Choroid plexus epithelial cell (primary cell): ENCODE measurements around the gene NELFA.
A peak's percentile ranks its signal among the peaks of the same experiment; 100 is the strongest.

Experiments used
- DNase-seq: peaks from one replicate; pipeline ENCODE4 v3.0.0-alpha.2; 2010; ENCODE audit warnings: low read depth
- H3K4me3 ChIP-seq: 2 replicates; pipeline ENCODE4 v1.5.1; 2011; ENCODE audit warnings: low read depth, mild to moderate bottlenecking, control low read depth, low read length, moderate library complexity
- CTCF ChIP-seq: conservative IDR thresholded peaks from 2 replicates; pipeline ENCODE4 v1.5.1; 2011; ENCODE audit warnings: low read depth, mild to moderate bottlenecking, control low read depth, inconsistent platforms, low read length, moderate library complexity

Gene NELFA

GRCh38 chr4:1950369-1950768, 58.4 kb downstream of the NELFA start:
- no peak overlapping the region for H3K4me3 ChIP-seq
- DNase-seq, result no peak
- no peak for TF ChIP-seq CTCF

- TF ChIP-seq CTCF, result peak; percentile 26
- no peak for DNase-seq
- H3K4me3 ChIP-seq, result no peak overlapping the region
Measured at GRCh38 chr4:1948892-1949436, 59.8 kb downstream of the NELFA start.

GRCh38 chr4:1948232-1948631, 60.5 kb downstream of the NELFA start:
- H3K4me3 ChIP-seq, result no peak overlapping the region
- DNase-seq, result no peak
- no peak for TF ChIP-seq CTCF

- TF ChIP-seq CTCF, result no peak
- H3K4me3 ChIP-seq, result no peak overlapping the region
- DNase-seq, result no peak
Measured at GRCh38 chr4:1945912-1946311, 62.9 kb downstream of the NELFA start.

GRCh38 chr4:1945124-1945895, 63.5 kb downstream of the NELFA start:
- no peak for DNase-seq
- H3K4me3 ChIP-seq, result no peak overlapping the region
- TF ChIP-seq CTCF, result no peak

- no peak overlapping the region for H3K4me3 ChIP-seq
- no peak for TF ChIP-seq CTCF
- DNase-seq, result no peak
Measured at GRCh38 chr4:1943928-1944327, 64.8 kb downstream of the NELFA start.

- H3K4me3 ChIP-seq, result no peak overlapping the region
- no peak for TF ChIP-seq CTCF
- no peak for DNase-seq
Measured at GRCh38 chr4:1940566-1940965, 68.2 kb downstream of the NELFA start.
